ENCODE measurements around the gene NBAS.
"Not testable (repeated sequence)": the region's sequence is repeated elsewhere in the genome, so short reads cannot be mapped to it uniquely, and the experiment has no call there.

The NBAS gene

DNA sequence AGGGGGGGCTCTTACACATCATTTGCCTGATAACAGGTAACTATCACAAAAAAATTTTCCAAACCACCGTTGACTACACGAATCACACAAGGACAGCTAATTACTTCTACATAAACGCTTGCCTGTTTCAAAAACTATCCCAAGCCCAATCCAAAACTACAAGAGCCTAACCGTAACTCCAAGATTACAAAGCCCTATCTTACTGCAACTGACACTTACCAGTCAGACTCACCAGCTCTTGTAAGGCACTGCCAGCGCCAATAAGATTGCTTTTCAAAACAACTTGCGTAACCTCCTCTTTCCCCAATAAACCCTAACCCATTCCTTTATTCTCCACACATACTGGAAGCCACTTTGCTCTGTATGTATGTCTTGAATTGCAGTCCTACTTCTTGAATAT, 148.4 kb downstream of the NBAS start:
- no peak for DNase-seq (ENCODE audit: low read depth in 2 of 2)

DNA sequence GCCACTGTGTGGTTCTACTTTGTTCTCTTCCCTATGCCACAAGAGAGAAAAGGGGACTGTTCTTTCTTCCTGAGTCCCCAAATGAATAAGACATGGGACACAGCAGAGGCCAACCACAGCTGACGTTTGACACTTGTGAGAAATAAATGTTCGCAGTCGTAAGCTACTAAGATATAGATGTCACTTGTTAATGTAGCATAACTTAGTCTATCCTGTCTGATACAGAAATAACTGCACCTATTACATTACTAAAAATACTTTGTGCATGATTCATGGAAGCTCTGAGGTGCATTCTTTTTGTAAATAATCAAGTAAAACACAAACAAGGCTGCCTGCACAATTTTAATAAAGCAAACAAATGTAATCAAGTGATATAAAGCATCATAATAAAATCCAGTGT, 148.8 kb downstream of the NBAS start:
- DNase-seq (ENCODE audit: low read depth in 2 of 2), result no peak

GRCh38 chr2:15410884-15411283, 150.2 kb downstream of the NBAS start:
- no peak for DNase-seq (ENCODE audit: low read depth in 2 of 2)

GRCh38 chr2:15408759-15409158, 152.4 kb downstream of the NBAS start:
- DNase-seq (ENCODE audit: low read depth in 2 of 2), result no peak

DNA sequence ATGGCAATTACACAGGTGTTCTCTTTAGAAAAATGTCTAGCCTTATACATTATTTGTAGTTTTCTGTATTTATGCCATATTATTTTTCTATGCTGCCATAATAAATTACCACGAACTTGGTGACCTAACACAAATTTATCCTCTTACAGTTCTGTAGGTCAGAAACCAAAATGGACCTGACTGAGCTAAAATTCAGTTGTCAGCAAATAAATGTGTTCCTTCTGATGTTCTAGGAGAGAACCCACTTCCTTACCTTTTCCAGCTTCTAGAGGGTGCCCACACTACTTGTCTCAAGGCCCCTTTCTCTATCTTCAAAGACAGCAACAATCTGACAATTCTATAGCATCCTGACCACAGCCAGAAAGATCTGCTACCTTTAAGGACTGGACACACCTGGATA, 153.5 kb downstream of the NBAS start:
- no peak for DNase-seq (ENCODE audit: low read depth in 2 of 2)

DNA sequence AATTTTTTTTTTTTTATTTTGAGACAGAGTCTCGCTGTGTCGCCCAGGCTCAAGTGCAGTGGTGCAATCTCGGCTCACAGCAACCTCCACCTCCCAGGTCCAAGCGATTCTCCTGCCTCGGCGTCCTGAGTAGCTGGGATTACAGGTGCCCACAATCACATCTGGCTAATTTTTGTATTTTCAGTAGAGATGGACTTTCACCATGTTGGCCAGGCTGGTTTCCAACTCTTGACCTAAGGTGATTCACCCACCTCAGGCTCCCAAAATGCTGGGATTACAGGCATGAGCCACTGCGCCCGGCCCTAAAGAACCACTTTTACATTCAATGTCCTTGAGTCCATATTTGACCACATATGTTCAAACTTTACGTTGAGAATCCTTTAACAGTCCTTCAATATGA, 156.6 kb downstream of the NBAS start:
- not testable (repeated sequence) for DNase-seq (ENCODE audit: low read depth in 2 of 2)

DNA sequence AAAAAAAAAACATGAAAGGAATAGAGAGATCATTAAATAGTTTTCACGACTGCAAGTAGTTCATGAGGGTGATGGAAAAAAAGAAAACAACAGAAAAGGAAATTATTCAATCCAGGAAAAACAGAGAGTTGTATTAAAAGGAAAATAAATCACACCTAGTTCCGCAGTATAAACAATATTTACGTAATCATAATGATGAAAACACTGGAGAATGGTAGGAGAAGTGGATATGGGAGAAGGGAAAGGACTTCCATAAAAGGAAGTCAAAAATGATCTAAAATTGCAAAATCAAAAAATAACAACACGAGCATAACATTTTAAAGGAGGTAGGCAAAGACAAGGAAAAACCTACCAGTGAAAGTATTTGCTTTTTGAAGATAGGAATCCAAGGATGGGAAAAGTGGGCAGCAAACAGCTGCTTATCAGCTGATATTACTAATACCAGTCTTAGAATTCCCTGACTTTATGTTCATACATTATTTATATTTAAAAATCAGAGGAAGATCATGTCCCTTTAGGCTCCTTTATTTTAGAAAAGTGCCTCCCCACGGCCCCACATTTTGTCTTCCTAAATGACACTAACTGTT, 160.8 kb downstream of the NBAS start:
- DNase-seq (ENCODE audit: low read depth in 2 of 2), result no peak

DNA sequence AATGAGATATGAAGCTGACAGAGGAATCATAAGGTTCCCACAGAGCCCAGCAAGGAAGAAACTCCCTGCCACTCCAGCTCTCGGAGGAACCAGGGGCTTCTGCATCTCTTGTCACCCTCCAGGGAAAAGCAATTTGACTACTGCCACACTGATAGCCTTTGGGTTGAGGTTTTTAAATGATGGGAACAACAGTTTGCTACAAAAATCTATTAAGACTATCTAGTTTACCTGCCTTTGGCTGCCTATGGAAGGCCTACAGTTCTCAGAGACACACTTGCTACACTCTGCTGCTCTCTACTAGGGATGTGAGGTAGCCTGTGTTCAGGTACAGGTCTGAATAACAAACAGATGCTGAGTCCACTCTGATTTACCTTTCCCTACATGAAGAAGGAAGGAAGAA, 161.9 kb downstream of the NBAS start:
- no peak for DNase-seq (ENCODE audit: low read depth in 2 of 2)

- DNase-seq (ENCODE audit: low read depth in 2 of 2), result no peak
Measured at GRCh38 chr2:15391751-15392150, 169.4 kb downstream of the NBAS start.

DNA sequence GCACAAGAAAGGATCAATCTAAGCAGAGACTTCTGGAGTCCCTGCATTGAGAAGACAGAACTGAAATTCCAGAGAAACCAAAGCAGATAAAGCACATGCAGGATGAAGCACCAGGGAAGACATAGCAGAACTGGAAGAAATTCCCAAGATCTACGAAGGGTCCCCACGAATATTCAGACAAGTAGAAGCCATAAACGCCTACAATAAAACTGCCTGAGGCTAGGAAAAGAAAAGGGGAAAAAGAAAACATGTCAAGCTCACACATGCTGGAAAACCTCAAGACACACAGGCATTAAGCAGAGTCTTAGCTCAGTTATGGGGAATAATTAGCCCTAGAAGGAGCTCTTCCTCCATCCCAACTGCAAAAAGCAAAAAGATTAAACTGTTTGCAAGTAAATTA, 171.2 kb downstream of the NBAS start:
- DNase-seq (ENCODE audit: low read depth in 2 of 2), result no peak

GRCh38 chr2:15389326-15389700, 171.8 kb downstream of the NBAS start:
- DNase-seq (ENCODE audit: low read depth in 2 of 2), result no peak

GRCh38 chr2:15388406-15389325, 172.5 kb downstream of the NBAS start:
- no peak for DNase-seq (ENCODE audit: low read depth in 2 of 2)

GRCh38 chr2:15385184-15385583, 175.9 kb downstream of the NBAS start:
- no peak for DNase-seq (ENCODE audit: low read depth in 2 of 2)

GRCh38 chr2:15383695-15384350, 177.3 kb downstream of the NBAS start:
- no peak for DNase-seq (ENCODE audit: low read depth in 2 of 2)

GRCh38 chr2:15378148-15378908, 182.8 kb downstream of the NBAS start:
- no peak for DNase-seq (ENCODE audit: low read depth in 2 of 2)

GRCh38 chr2:15377202-15377601, 183.9 kb downstream of the NBAS start:
- DNase-seq (ENCODE audit: low read depth in 2 of 2), result no peak

DNA sequence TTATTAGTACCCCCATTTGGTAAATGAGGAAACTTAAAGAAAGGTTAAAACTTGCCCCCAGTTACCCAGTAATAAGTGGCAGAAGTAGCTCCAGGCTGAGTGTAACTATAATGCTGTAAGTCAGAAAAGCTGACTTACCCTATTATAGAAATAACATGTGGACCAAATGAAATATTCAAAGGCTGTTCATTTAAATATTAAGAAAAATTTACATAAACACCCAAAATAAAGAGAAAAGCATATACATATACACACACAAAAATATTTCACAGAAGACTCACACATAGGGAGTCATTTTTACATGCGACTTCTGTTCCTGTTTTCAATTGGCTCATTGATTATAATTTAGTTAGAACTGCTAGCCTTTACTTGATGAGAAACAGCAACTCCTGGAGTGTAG, 189.1 kb downstream of the NBAS start:
- no peak for DNase-seq (ENCODE audit: low read depth in 2 of 2)

GRCh38 chr2:15369129-15369528, 192.0 kb downstream of the NBAS start:
- no peak for DNase-seq (ENCODE audit: low read depth in 2 of 2)

DNA sequence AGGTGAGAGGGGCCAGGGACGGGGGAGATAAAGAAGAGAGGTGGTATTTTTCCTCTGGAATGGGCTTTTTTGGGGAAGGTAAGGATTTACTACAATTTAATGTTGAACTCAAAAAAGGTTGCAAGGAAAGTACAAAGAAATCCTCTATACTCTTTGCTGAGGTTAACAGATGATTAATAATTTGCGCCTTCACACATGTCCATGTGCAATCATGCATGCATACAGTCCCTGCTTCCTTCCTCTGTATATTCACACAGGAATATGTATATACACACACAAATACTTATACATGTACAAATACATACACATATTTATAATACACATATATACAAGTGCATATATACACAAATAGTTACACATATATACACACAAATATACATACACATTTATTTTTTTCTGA, 193.4 kb downstream of the NBAS start:
- DNase-seq (ENCODE audit: low read depth in 2 of 2), result no peak

DNA sequence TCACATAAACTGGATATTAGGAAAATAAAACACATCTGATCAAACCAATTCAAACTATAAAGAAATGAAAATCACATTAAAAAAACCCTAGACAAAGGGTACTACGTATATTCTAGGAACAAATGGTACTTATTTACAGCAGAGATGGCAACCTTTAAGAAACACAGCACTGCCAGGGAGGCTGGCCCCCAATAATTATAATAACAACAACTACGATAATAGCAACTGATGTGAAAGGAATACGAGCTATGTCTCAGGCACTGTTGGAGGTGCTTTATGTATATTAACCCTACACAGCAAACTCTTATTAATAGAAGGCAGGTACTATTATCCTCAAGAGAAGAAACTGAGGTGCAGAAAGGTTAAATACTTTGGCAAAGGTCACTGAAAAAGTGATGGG, 193.9 kb downstream of the NBAS start:
- no peak for DNase-seq (ENCODE audit: low read depth in 2 of 2)

DNA sequence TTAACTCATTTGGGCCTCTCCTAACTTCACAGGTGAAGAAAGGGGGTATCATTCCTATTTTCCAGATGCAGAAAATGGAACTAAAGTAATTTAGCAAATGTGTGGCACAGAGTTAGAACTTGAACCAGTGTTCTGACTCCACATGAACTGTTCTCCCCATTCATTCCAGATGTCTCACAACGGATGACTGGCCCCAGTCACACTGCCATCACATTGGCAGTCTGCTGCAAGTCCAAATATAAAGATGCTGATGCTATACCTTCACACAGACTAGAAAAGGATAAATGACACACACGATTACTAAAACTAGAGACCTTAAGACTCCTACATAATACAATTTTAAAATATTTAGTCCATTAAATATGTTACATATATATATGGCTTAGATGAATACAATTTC, 195.7 kb downstream of the NBAS start:
- no peak for DNase-seq (ENCODE audit: low read depth in 2 of 2)

- DNase-seq (ENCODE audit: low read depth in 2 of 2), result no peak
Measured at GRCh38 chr2:15364561-15364960, 196.6 kb downstream of the NBAS start.
